ENCODE results near the gene ZNF385A.

GRCh38 chr12:54352022-54352531, 32.5 kb downstream of the ZNF385A start:
- no peak for TF ChIP-seq ZNF549 (tag by site-specific recombination; IDR thresholded peaks at IDR 0.05)
- TF ChIP-seq CTCF (tag by site-specific recombination; IDR thresholded peaks at IDR 0.05): no peak
- no peak for TF ChIP-seq ZNF488 (tag by site-specific recombination; IDR thresholded peaks at IDR 0.05)
